Ascending aorta (tissue), 2 donors: ENCODE measurements around the gene NUDT8. TPM values are rescaled to one million over a fixed set of nuclear protein-coding genes. Genes with fewer than 3 reads are reported as not detected.

Experiments used
- DNase-seq, 2 donors: peaks; one replicate each; pipeline ENCODE4 v3.0.0-alpha.2; 2019; ENCODE audit warnings: low spot score in 2 of 2
- H3K27ac ChIP-seq, 2 donors: fragments of 200-600 bp; sonication (generic); one replicate each; pipeline ENCODE4 v1.5.1; 2016 to 2017; ENCODE audit warnings: mild to moderate bottlenecking in 1 of 2
- H3K27me3 ChIP-seq: fragments of 200-600 bp; sonication (generic); one replicate; pipeline ENCODE4 v1.5.1; 2017
- H3K36me3 ChIP-seq, 2 donors: fragments of 200-600 bp; sonication (generic); one replicate each; pipeline ENCODE4 v1.5.1; 2016
- H3K4me1 ChIP-seq, 2 donors: fragments of 200-600 bp; sonication (generic); one replicate each; pipeline ENCODE4 v1.5.1; 2016 to 2017; ENCODE audit warnings: mild to moderate bottlenecking in 1 of 2
- H3K4me3 ChIP-seq, 2 donors: fragments of 200-600 bp; sonication (generic); one replicate each; pipeline ENCODE4 v1.5.1; 2016 to 2017; ENCODE audit warnings: mild to moderate bottlenecking in 1 of 2
- H3K9me3 ChIP-seq, 2 donors: fragments of 200-600 bp; sonication (generic); one replicate each; pipeline ENCODE4 v1.5.1; 2016
- intact Hi-C: fragments of 100-400 bp; cut with DNase I; formaldehyde crosslinking; loops from one replicate; pipeline ENCODE4 v1.15.1; 2023
- total RNA-seq: library from RNA; depleted of rRNA; stranded (reverse); fragments of >200 nt; gene quantifications from one replicate; pipeline ENCODE4 v1.1.0, GENCODE V29; 2016
- TF ChIP-seq, protein P1 (sequence below), 3 experiments: fragments of 200-600 bp in 2 of 3; fragments of 450-650 bp in 1 of 3; sonication (generic) in 2 of 3; IDR thresholded peaks; one replicate each; pipeline ENCODE4 v1.5.1; 2016 to 2019; ENCODE audit warnings: antibody characterized with exemption in 3 of 3, mild to moderate bottlenecking in 1 of 3, moderate library complexity in 1 of 3

The NUDT8 gene
- total RNA-seq, 1 donor from 2014 or later: 23.4 TPM

DNA sequence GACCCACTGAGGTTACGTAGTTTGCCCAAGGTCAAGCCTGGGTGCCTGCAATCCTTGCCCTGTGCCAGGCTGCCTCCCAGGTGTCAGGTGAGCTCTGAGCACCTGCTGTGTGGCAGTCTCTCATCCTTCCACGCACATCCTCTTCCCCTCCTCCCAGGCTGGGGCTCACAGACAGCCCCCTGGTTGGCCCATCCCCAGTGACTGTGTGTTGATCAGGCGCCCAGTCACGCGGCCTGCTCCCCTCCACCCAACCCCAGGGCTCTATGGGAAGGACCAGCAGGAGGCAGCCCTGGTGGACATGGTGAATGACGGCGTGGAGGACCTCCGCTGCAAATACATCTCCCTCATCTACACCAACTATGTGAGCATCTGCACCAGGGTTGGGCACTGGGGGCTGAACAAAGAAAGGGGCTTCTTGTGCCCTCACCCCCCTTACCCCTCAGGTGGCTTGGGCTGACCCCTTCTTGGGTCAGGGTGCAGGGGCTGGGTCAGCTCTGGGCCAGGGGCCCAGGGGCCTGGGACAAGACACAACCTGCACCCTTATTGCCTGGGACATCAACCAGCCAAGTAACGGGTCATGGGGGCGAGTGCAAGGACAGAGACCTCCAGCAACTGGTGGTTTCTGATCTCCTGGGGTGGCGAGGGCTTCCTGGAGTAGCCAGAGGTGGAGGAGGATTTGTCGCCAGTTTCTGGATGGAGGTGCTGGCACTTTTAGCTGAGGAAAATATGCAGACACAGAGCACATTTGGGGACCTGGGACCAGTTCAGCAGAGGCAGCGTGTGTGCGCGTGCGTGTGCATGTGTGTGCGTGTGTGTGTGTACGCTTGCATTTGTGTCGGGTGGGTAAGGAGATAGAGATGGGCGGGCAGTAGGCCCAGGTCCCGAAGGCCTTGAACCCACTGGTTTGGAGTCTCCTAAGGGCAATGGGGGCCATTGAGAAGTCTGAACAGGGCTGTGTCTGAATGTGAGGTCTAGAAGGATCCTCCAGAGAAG, 44.6 kb downstream of the NUDT8 start:
- no peak for DNase-seq
- H3K4me1 ChIP-seq: peaks cover 11 to 17% of the 10 kb centered on the region in 2 donors
- TF ChIP-seq, protein P1, sequence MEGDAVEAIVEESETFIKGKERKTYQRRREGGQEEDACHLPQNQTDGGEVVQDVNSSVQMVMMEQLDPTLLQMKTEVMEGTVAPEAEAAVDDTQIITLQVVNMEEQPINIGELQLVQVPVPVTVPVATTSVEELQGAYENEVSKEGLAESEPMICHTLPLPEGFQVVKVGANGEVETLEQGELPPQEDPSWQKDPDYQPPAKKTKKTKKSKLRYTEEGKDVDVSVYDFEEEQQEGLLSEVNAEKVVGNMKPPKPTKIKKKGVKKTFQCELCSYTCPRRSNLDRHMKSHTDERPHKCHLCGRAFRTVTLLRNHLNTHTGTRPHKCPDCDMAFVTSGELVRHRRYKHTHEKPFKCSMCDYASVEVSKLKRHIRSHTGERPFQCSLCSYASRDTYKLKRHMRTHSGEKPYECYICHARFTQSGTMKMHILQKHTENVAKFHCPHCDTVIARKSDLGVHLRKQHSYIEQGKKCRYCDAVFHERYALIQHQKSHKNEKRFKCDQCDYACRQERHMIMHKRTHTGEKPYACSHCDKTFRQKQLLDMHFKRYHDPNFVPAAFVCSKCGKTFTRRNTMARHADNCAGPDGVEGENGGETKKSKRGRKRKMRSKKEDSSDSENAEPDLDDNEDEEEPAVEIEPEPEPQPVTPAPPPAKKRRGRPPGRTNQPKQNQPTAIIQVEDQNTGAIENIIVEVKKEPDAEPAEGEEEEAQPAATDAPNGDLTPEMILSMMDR (IDR thresholded peaks at IDR 0.05): no peak
- peak overlapping the region; percentile 90 to 98 for H3K4me3 ChIP-seq
- no peaks in the 10 kb centered on the region for H3K9me3 ChIP-seq
- H3K27ac ChIP-seq: peak overlapping the region; percentile 100
- intact Hi-C loops: loop anchor here (1.0 to 5.0 kb wide), 2 partner anchors 21 to 72 kb away; partner anchors contain the start of gene NDUFV1
- H3K36me3 ChIP-seq: peaks cover 19 to 29% of the 10 kb centered on the region in 2 donors
- H3K27me3 ChIP-seq: no peaks in the 10 kb centered on the region

DNA sequence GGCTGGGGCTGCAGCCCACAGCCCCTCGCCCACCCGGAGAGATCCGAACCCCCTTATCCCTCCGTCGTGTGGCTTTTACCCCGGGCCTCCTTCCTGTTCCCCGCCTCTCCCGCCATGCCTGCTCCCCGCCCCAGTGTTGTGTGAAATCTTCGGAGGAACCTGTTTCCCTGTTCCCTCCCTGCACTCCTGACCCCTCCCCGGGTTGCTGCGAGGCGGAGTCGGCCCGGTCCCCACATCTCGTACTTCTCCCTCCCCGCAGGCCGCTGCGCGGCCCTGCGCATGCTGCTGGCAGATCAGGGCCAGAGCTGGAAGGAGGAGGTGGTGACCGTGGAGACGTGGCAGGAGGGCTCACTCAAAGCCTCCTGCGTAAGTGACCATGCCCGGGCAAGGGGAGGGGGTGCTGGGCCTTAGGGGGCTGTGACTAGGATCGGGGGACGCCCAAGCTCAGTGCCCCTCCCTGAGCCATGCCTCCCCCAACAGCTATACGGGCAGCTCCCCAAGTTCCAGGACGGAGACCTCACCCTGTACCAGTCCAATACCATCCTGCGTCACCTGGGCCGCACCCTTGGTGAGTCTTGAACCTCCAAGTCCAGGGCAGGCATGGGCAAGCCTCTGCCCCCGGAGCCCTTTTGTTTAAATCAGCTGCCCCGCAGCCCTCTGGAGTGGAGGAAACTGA, 45.4 kb downstream of the NUDT8 start:
- Histone ChIP-seq H3K27me3 (no peaks in the 10 kb centered on the region), H3K9me3 (no peaks in the 10 kb centered on the region), H3K36me3 (peaks cover 19 to 29% of the 10 kb centered on the region in 2 donors), H3K27ac (peak overlapping the region; percentile 100), H3K4me3 (peak overlapping the region; percentile 90 to 98), H3K4me1 (peaks cover 11 to 17% of the 10 kb centered on the region in 2 donors)
- DNase-seq: peak in 1 of 2 donors; percentile 86
- intact Hi-C loops: loop anchor here (1.0 to 5.0 kb wide), 2 partner anchors 22 to 73 kb away; partner anchors contain the start of gene NDUFV1
- TF ChIP-seq, protein P1 (IDR thresholded peaks at IDR 0.05): no peak

DNA sequence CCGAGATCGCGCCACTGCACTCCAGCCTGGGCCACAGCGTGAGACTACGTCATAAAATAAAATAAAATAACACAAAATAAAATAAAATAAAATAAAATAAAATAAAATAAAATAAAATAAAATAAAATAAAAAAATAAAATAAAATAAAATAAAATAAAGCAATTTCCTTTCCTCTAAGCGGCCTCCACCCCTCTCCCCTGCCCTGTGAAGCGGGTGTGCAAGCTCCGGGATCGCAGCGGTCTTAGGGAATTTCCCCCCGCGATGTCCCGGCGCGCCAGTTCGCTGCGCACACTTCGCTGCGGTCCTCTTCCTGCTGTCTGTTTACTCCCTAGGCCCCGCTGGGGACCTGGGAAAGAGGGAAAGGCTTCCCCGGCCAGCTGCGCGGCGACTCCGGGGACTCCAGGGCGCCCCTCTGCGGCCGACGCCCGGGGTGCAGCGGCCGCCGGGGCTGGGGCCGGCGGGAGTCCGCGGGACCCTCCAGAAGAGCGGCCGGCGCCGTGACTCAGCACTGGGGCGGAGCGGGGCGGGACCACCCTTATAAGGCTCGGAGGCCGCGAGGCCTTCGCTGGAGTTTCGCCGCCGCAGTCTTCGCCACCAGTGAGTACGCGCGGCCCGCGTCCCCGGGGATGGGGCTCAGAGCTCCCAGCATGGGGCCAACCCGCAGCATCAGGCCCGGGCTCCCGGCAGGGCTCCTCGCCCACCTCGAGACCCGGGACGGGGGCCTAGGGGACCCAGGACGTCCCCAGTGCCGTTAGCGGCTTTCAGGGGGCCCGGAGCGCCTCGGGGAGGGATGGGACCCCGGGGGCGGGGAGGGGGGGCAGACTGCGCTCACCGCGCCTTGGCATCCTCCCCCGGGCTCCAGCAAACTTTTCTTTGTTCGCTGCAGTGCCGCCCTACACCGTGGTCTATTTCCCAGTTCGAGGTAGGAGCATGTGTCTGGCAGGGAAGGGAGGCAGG, 46.2 kb downstream of the NUDT8 start, which contains the start of gene GSTP1:
GSTP1 (plus strand) TSS at position 566 of the 958 bp plus-strand sequence; CDS start at position 598, 32 bp downstream.
- TF ChIP-seq, protein P1 (IDR thresholded peaks at IDR 0.05): peak; percentile 55 to 95 (median 83)
- intact Hi-C loops: loop anchor here (1.0 to 5.0 kb wide), 5 partner anchors 10 to 75 kb away; partner anchors contain the start of genes CDK2AP2, NDUFV1 and NUDT8
- H3K4me3 ChIP-seq: peak within 1 kb of the TSS; percentile 90 to 98
- no peaks in the 10 kb centered on the region for H3K9me3 ChIP-seq
- peaks cover 11 to 17% of the 10 kb centered on the region in 2 donors for H3K4me1 ChIP-seq
- H3K36me3 ChIP-seq: peaks cover 14 to 23% of the 10 kb centered on the region in 2 donors
- H3K27me3 ChIP-seq: no peaks in the 10 kb centered on the region
- H3K27ac ChIP-seq: peak within 1 kb of the TSS; percentile 100
- peak; percentile 58 to 96 for DNase-seq

- Histone ChIP-seq H3K27ac (no peak overlapping the region), H3K9me3 (no peaks in the 10 kb centered on the region), H3K4me3 (no peak overlapping the region), H3K36me3 (peaks cover 12 to 14% of the 10 kb centered on the region in 2 donors), H3K27me3 (no peaks in the 10 kb centered on the region), H3K4me1 (peaks cover 11 to 17% of the 10 kb centered on the region in 2 donors)
- intact Hi-C loops: loop anchor here (2.0 to 5.0 kb wide), 2 partner anchors 47 to 75 kb away; partner anchors contain the start of gene NUDT8
- TF ChIP-seq, protein P1 (IDR thresholded peaks at IDR 0.05): no peak
- no peak for DNase-seq
These were observed 47.7 kb downstream of the NUDT8 start for GRCh38 chr11:67582011-67582410.
